ENCODE data around the gene PDCD1.

PDCD1 gene

GRCh38 chr2:241885946-241886643 lies 27.4 kb upstream of the PDCD1 start:
- H3K79me2 ChIP-seq (ENCODE audit: control insufficient read depth, insufficient read depth, low read length, unreplicated experiment): no peaks in the 10 kb centered on the region
- H3K4me3 ChIP-seq (ENCODE audit: low read depth, low read length): no peak overlapping the region
- no peak overlapping the region for H3K27ac ChIP-seq (ENCODE audit: low read depth, low read length)
- H2AFZ ChIP-seq (ENCODE audit: low read length, unreplicated experiment): no peak overlapping the region
- H3K4me1 ChIP-seq (ENCODE audit: control insufficient read depth, insufficient read depth, low read length, unreplicated experiment): peaks cover 14% of the 10 kb centered on the region
- H3K27me3 ChIP-seq (ENCODE audit: insufficient read depth, low read length): no peaks in the 10 kb centered on the region
- H3K36me3 ChIP-seq (ENCODE audit: insufficient read depth, low read length): no peaks in the 10 kb centered on the region

- H3K79me2 ChIP-seq (ENCODE audit: control insufficient read depth, insufficient read depth, low read length, unreplicated experiment): no peaks in the 10 kb centered on the region
- H3K27ac ChIP-seq (ENCODE audit: low read depth, low read length): no peak overlapping the region
- H3K4me3 ChIP-seq (ENCODE audit: low read depth, low read length): no peak overlapping the region
- peaks cover 19% of the 10 kb centered on the region for H3K4me1 ChIP-seq (ENCODE audit: control insufficient read depth, insufficient read depth, low read length, unreplicated experiment)
- no peaks in the 10 kb centered on the region for H3K36me3 ChIP-seq (ENCODE audit: insufficient read depth, low read length)
- H3K27me3 ChIP-seq (ENCODE audit: insufficient read depth, low read length): no peaks in the 10 kb centered on the region
- no peak overlapping the region for H2AFZ ChIP-seq (ENCODE audit: low read length, unreplicated experiment)
Observed at GRCh38 chr2:241885291-241885945, 26.7 kb upstream of the PDCD1 start.

GRCh38 chr2:241884951-241885290 lies 26.2 kb upstream of the PDCD1 start:
- no peak overlapping the region for H3K27ac ChIP-seq (ENCODE audit: low read depth, low read length)

GRCh38 chr2:241882091-241882625 lies 23.5 kb upstream of the PDCD1 start:
- Histone ChIP-seq H3K36me3 (ENCODE audit: insufficient read depth, low read length) (no peaks in the 10 kb centered on the region), H3K4me3 (ENCODE audit: low read depth, low read length) (peak overlapping the region; percentile 11; the same call in 1 of the 2 replicates), H2AFZ (ENCODE audit: low read length, unreplicated experiment) (no peak overlapping the region), H3K27ac (ENCODE audit: low read depth, low read length) (no peak overlapping the region), H3K79me2 (ENCODE audit: control insufficient read depth, insufficient read depth, low read length, unreplicated experiment) (no peaks in the 10 kb centered on the region), H3K4me1 (ENCODE audit: control insufficient read depth, insufficient read depth, low read length, unreplicated experiment) (peaks cover 19% of the 10 kb centered on the region), H3K27me3 (ENCODE audit: insufficient read depth, low read length) (no peaks in the 10 kb centered on the region)

More at GRCh38 chr2:241884951-241885290, 26.2 kb upstream of the PDCD1 start:
- no peaks in the 10 kb centered on the region for H3K36me3 ChIP-seq (ENCODE audit: insufficient read depth, low read length)
- H3K4me1 ChIP-seq (ENCODE audit: control insufficient read depth, insufficient read depth, low read length, unreplicated experiment): peaks cover 19% of the 10 kb centered on the region
- no peaks in the 10 kb centered on the region for H3K79me2 ChIP-seq (ENCODE audit: control insufficient read depth, insufficient read depth, low read length, unreplicated experiment)
- H2AFZ ChIP-seq (ENCODE audit: low read length, unreplicated experiment): no peak overlapping the region
- no peak overlapping the region for H3K4me3 ChIP-seq (ENCODE audit: low read depth, low read length)
- no peaks in the 10 kb centered on the region for H3K27me3 ChIP-seq (ENCODE audit: insufficient read depth, low read length)

GRCh38 chr2:241880311-241881073 lies 21.8 kb upstream of the PDCD1 start:
- peak overlapping the region; percentile 94 for H3K4me3 ChIP-seq (ENCODE audit: low read depth, low read length)
- H3K4me1 ChIP-seq (ENCODE audit: control insufficient read depth, insufficient read depth, low read length, unreplicated experiment): peaks cover 19% of the 10 kb centered on the region
- no peak overlapping the region for H3K27ac ChIP-seq (ENCODE audit: low read depth, low read length)
- H2AFZ ChIP-seq (ENCODE audit: low read length, unreplicated experiment): peak overlapping the region; percentile 81
- no peaks in the 10 kb centered on the region for H3K79me2 ChIP-seq (ENCODE audit: control insufficient read depth, insufficient read depth, low read length, unreplicated experiment)
- H3K36me3 ChIP-seq (ENCODE audit: insufficient read depth, low read length): no peaks in the 10 kb centered on the region
- no peaks in the 10 kb centered on the region for H3K27me3 ChIP-seq (ENCODE audit: insufficient read depth, low read length)

- Histone ChIP-seq H3K36me3 (ENCODE audit: insufficient read depth, low read length) (no peaks in the 10 kb centered on the region), H3K4me1 (ENCODE audit: control insufficient read depth, insufficient read depth, low read length, unreplicated experiment) (peaks cover 19% of the 10 kb centered on the region), H3K4me3 (ENCODE audit: low read depth, low read length) (no peak overlapping the region), H3K79me2 (ENCODE audit: control insufficient read depth, insufficient read depth, low read length, unreplicated experiment) (no peaks in the 10 kb centered on the region), H3K27ac (ENCODE audit: low read depth, low read length) (no peak overlapping the region), H3K27me3 (ENCODE audit: insufficient read depth, low read length) (no peaks in the 10 kb centered on the region), H2AFZ (ENCODE audit: low read length, unreplicated experiment) (no peak overlapping the region)
Observed at GRCh38 chr2:241879326-241879725, 20.6 kb upstream of the PDCD1 start.

- Histone ChIP-seq H3K4me1 (ENCODE audit: control insufficient read depth, insufficient read depth, low read length, unreplicated experiment) (peaks cover 19% of the 10 kb centered on the region), H2AFZ (ENCODE audit: low read length, unreplicated experiment) (no peak overlapping the region), H3K4me3 (ENCODE audit: low read depth, low read length) (no peak overlapping the region)
Observed at GRCh38 chr2:241877989-241878970, 19.6 kb upstream of the PDCD1 start.

GRCh38 chr2:241877197-241877685 lies 18.5 kb upstream of the PDCD1 start:
- no peak overlapping the region for H2AFZ ChIP-seq (ENCODE audit: low read length, unreplicated experiment)
- H3K36me3 ChIP-seq (ENCODE audit: insufficient read depth, low read length): no peaks in the 10 kb centered on the region
- H3K4me3 ChIP-seq (ENCODE audit: low read depth, low read length): no peak overlapping the region
- peaks cover 9% of the 10 kb centered on the region for H3K4me1 ChIP-seq (ENCODE audit: control insufficient read depth, insufficient read depth, low read length, unreplicated experiment)
- H3K27ac ChIP-seq (ENCODE audit: low read depth, low read length): no peak overlapping the region
- no peaks in the 10 kb centered on the region for H3K27me3 ChIP-seq (ENCODE audit: insufficient read depth, low read length)
- no peaks in the 10 kb centered on the region for H3K79me2 ChIP-seq (ENCODE audit: control insufficient read depth, insufficient read depth, low read length, unreplicated experiment)

More at GRCh38 chr2:241877989-241878970, 19.6 kb upstream of the PDCD1 start:
- Histone ChIP-seq H3K27me3 (ENCODE audit: insufficient read depth, low read length) (no peaks in the 10 kb centered on the region), H3K36me3 (ENCODE audit: insufficient read depth, low read length) (no peaks in the 10 kb centered on the region), H3K79me2 (ENCODE audit: control insufficient read depth, insufficient read depth, low read length, unreplicated experiment) (no peaks in the 10 kb centered on the region), H3K27ac (ENCODE audit: low read depth, low read length) (no peak overlapping the region)

- Histone ChIP-seq H3K79me2 (ENCODE audit: control insufficient read depth, insufficient read depth, low read length, unreplicated experiment) (no peaks in the 10 kb centered on the region), H3K27ac (ENCODE audit: low read depth, low read length) (no peak overlapping the region), H3K4me3 (ENCODE audit: low read depth, low read length) (no peak overlapping the region), H3K27me3 (ENCODE audit: insufficient read depth, low read length) (no peaks in the 10 kb centered on the region), H2AFZ (ENCODE audit: low read length, unreplicated experiment) (no peak overlapping the region), H3K36me3 (ENCODE audit: insufficient read depth, low read length) (no peaks in the 10 kb centered on the region), H3K4me1 (ENCODE audit: control insufficient read depth, insufficient read depth, low read length, unreplicated experiment) (peaks cover 6% of the 10 kb centered on the region)
Observed at GRCh38 chr2:241876528-241877196, 18.0 kb upstream of the PDCD1 start.

Data from ACC112 (cell line).